T-helper 1 cell (primary cell): ENCODE data around the gene RPS15A.
A peak's percentile ranks its signal among the peaks of the same experiment; 100 is the strongest.
"Not testable (repeated sequence)": the region's sequence is repeated elsewhere in the genome, so short reads cannot be mapped to it uniquely, and the experiment has no call there.

ENCODE experiments used
- DNase-seq, 5 donors: peaks; one replicate each; pipeline ENCODE4 v3.0.0-alpha.2; 2012 to 2020

Gene RPS15A

GRCh38 chr16:18796377-18796776 lies 6.2 kb upstream of the RPS15A start:
- no peak for DNase-seq

DNA sequence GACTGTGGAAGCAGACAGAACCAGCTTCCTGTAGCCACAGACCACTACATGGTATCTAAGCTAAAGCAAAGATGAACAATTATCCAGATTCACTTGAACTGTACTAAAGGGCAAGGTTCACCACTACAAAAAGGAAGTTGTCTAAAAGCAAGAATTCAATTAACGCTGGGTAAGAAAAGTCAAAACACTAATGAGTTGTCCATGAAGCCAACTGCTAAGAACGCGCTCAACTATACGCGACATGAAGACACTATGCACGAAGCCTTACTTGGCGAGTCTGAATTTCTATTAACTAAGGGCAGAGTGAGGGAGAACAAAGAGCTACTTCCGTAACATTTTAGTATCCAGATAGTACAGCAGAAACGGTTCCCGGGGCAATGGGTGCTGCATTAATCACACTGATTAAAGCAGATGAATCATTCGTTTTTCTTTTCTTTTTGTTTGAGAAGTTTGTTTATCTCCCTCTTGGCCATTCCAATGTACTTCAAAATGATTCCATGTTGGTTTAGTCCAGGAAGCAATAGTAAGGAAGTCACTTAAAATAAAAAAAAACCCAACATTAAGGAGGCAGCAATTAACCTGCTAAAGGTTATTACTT lies 2.8 kb upstream of the RPS15A start:
- no peak for DNase-seq

DNA sequence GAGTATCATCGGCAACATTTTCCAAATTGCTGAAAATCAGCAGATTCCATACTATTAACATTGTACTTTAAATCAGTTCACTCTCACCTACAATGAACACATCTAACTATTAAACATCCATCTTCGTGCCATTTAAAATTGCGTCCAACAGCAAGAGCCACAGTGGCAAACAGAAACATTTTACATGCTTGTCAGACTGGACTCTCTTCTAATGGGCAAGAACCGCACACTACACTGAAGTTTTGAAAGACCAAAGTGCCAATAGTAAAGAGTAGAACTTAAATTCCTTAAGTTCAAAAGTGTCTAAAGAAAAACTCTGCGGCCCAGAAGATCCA lies 652 bp downstream of the RPS15A start:
- no peak for DNase-seq

DNA sequence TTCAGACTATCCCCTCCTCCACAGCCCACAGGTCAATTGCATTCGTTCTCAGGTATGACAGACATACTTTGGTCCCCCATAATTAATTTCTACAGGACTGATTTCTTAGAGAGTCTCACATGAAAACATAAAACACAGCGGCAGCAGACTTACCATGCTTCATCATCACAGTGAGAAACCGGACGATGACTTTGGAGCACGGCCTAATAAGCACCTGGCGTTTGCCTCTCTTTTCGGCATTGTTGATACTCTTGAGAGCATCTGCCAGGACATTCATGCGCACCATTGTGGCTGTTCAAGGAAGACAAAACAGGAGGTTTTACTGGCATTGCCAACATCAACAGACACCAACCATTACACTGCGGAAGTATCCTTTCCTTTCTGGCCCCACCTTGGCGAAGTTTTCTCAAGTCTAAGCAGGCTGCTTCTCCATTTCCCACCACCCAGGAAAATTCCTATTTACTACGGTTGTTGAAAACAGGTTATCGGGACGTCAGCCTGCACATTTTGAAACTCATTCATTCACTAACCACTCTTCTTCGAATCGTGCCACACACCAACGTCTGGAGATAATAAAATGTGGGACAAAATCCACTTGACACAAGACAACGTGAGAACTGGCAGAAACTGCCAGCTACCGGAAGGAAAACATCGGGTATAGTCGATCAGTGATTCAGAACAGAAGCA lies 1.2 kb downstream of the RPS15A start:
- DNase-seq, result no peak

GRCh38 chr16:18784917-18785623 lies 5.1 kb downstream of the RPS15A start:
- DNase-seq, result no peak

DNA sequence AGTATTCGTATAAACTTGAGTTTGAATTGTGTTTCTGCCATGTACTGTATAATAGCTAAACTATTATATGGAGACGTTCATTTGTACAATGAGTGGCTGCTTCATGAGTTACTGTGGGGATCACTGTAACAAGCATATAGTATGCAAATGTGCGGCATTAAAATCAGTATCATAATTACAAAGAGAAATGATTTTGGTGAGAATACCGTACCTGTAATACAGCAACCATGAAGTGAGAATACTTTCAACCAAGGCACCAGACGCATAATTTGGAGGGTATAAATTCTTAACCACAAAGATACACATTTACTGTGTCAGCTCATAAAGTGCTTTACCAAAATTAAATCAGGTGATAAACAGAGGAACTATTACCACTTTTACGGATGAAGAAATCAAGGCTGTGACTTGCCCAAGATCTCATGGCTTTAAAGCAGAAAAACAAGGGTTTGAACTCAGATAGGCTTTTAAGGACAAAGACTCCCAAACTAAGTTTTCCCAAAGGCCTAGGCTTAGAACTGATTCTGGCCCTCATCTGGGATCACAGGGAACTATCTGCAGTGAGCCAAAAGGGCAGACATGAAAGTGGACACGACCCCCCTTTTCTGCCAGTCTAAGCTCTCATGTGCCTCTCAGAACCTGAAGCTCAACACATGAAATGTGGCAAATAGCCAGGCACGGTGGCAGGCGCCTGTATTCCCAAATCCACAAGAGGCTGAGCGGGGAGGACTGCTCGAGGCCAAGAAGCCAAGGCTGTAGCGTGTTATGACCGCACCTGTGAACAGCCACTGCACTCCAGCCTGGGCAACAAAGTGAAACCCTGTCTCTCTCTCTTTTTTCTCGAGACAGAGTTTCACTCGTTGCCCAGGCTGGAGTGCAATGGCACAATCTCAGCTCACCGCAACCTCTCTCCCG lies 6.4 kb downstream of the RPS15A start:
- DNase-seq, result no peak

GRCh38 chr16:18782697-18783429 lies 7.3 kb downstream of the RPS15A start:
- DNase-seq, result no peak

- DNase-seq, result not testable (repeated sequence)
Measured at GRCh38 chr16:18781232-18781631, 8.9 kb downstream of the RPS15A start.

DNA sequence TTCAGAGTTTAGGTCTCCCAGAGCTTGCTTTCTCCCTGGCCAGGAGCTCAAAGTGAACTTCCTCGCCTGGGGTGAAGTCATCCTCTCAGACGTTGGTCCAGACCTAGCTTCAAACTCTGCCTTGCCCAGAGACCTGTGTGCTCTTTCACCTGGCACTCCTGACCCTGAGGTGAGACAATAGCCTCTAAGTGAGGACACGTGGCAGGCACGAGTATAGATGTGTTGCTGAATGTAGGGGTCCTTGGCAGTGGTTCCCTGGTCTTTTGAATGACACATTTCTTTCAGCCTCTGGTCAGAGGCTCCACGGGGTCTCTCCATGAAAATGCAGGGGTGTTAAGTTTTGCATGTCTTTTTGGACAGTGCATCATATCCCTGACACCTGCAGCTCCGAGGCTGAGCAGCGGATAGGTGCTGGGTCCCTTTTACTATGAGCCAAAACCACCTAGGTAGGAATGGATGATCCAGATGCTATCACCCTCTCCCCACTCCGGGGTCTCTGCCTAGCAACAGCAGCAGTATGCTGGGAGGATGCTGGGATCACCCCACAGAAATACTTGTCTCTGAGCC lies 9.6 kb downstream of the RPS15A start:
- not testable (repeated sequence) for DNase-seq

DNA sequence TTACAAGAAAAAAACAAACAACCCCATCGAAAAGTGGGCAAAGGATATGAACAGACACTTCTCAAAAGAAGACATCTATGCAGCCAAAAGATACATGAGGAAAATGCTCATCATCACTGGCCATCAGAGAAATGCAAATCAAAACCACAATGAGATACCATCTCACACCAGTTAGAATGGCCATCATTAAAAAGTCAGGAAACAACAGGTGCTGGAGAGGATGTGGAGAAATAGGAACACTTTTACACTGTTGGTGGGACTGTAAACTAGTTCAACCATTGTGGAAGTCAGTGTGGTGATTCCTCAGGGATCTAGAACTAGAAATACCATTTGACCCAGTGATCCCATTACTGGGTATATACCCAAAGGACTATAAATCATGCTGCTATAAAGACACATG lies 12.5 kb downstream of the RPS15A start:
- DNase-seq, result not testable (repeated sequence)

DNA sequence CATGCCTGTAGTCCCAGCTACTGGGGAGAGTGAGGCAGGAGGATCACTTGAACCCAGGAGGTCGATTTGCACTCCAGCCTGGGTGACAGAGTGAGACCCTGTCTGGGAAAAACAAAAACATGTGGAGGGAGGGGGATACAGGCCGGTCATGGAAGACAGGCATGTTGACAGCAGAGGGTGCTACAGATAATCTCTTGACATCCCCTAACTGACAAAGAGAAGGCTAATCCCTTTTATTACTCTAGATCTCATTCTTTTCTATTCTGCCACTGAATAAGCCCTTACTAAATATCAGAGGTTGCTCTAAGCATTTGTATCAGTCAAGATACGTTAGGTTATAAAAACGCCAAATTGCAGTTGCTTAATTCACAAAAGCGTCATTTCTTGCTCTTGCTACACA lies 13.8 kb downstream of the RPS15A start:
- not testable (repeated sequence) for DNase-seq

DNA sequence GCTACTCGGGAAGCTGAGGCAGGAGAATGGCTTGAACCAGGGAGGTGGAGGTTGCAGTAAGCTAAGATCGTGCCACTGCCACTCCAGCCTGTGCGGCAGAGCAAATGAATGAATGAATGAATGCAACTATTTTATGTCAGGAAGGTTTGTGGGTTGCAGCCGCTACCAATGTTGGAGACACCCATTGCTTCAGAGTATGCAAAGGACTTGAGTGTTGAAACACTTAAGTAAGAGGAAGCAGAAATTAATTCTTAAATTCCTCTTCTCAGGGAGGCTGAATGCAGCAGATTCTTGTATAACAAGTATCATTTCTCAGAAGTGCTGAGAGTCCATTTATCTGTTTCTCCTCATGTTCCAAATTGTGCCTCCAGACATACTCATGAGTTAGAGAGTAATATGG lies 15.5 kb downstream of the RPS15A start:
- DNase-seq, result not testable (repeated sequence)

DNA sequence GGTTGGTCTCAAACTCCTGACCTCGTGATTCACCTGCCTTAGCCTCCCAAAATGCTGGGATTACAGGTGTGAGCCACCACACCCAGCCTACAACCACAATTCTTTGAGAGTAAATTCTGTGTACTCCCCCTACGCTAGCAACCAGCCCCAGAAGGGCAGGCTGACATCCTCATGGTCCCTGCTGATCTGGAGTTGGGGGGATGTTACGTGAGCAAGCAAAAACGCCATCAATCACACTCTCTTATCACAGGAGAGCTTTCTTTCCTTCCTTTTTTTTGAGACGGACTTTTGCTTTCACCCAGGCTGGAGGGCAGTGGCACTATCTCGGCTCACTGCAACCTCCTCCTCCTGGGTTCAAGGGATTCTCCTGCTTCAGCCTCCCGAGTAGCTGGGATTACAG lies 18.0 kb downstream of the RPS15A start:
- not testable (repeated sequence) for DNase-seq

DNA sequence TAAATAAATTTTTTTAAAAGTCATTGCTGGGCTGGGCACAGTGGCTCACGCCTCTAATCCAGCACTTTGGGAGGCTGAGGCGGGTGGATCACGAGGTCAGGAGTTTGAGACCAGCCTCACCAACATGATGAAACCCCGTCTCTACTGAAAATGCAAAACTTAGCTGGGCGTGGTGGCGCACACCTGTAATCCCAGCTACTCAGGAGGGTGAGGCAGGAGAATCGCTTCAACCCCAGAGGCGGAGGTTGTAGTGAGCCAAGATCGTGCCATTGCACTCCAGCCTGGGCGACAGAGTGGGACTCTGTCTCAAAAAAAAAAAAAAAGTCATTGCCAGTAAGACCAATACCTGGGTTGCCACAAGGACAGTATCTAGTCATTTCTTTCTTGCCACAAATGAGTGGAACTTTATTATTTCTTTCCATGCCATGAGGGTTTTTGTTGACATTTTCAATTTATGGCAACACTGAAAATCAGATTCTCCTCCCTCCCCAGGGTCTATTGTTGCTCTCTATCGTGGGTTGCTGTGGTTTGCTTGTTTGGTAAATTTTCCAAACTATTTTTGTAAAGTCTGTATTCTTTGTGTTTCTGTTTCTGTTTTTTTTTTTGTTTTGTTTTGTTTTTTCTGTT lies 19.7 kb downstream of the RPS15A start:
- peak in 1 of 5 donors; percentile 16 for DNase-seq

- peak in 2 of 5 donors; percentile 10 to 36 for DNase-seq
Measured at GRCh38 chr16:18767217-18767616, 22.9 kb downstream of the RPS15A start.

GRCh38 chr16:18762713-18763112 lies 27.4 kb downstream of the RPS15A start:
- not testable (repeated sequence) for DNase-seq

DNA sequence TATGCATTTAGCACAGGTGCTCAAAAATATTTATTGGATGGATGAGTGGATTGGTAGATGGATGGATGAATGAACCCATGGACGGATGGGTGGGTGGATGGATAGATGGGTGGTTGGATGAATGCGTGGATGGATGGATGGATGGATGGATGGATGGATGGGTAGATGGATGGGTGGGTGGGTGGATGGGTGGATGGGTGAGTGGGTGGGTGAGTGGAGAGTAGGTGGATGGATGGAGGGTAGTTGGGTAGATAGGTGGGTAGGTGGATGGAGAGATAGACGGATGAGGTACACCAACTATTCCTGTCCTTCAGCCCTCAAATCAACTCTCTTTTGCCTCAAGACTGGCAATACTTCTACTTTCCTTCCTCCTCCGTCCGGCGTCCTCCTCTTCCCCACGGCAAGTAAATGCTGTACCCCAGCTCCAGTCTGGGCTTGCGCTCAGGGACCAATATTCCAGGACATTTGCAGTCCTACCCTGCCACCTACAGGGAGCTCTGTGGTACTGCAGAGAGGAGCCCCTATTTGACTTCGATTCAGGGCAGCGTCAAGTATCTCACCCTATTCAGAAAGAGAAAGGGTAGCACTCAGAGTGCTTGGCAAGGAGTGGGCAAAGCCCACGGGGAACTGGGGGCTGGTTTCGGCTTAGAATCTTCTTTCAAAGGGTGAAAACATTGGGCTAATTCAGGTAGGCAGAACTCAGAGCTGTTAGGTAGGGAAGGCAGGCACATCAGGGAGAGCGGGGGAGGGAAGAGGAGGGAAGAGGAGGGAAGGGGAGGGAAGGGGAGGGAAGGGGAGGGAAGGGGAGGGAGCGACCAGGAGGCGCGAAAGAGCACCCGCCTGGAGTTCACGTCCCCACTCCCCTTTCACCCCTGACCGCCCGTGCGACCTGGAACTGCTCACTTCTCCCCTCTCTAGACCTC lies 30.3 kb downstream of the RPS15A start:
- peak in 4 of 5 donors; percentile 14 to 33 (median 24) for DNase-seq

DNA sequence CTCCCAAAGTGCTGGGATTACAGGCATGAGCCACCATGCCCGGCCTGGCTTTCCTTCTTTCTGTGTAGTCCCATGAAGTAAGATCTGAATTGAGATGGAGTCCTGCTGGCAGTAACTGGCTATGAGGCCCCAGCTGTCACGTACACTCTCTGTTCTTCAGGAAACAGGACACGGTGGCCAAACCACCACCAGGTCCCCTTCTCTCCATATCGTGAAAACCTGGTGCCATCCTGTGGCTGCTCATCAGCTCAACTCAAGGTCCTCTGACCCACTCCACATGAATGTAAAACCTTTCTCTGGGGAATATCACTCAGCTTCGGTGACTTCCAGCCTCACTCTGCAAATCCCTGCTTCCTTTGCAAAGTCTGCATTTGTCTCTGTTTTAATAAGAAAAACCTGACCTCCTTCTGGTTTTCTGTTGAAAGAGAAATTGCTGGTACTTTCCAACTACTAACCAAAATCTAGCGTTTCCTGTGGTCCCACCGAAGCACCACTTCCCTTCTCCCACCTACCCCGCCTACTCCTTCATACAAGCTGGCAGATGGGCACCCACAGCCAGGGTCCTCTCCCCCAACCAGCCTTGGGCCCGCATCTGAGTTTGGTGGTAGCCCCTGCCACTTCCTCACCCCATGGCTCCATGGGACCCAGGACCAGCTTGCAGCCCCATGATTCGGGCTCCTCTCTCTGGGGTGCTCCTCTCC lies 32.0 kb downstream of the RPS15A start:
- DNase-seq, result not testable (repeated sequence)

- DNase-seq, result peak in 1 of 5 donors; percentile 14
Measured at GRCh38 chr16:18756639-18757038, 33.5 kb downstream of the RPS15A start.

DNA sequence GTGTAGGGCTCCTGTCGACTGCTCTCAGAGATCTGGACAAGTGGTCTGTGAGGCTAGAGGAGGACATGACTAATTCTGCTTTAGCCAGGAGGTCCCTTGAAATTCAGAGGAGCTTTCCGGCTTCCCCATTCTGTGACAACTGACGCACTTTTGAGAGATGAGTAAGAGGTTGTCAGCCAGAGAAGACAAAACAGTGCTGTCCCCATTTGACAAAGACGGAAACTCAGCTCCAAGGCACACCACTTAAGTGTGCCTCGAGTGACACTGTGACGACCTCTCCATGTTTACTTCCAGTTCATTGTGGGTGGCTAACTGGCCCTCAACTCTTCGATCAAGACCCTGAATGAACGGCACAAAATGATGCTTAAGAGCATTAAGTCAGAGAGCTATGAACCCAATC lies 47.3 kb downstream of the RPS15A start:
- DNase-seq, result not testable (repeated sequence)
